K562 (cell line): ENCODE data around the gene FBXO4. TPM values are rescaled to one million over a fixed set of nuclear protein-coding genes. Genes with fewer than 3 reads are reported as not detected.

Source experiments
- BRCA1 ChIP-seq, 2 experiments: fragments of 450-650 bp in 1 of 2; sonication (generic) in 1 of 2; formaldehyde crosslinking in 1 of 2; IDR thresholded peaks; 2 replicates each; pipeline versions ENCODE4 v1.5.0 to v1.6.1; 2017 to 2020; ENCODE audit warnings: mild to moderate bottlenecking in 1 of 2, missing genetic modification reagents in 1 of 2
- CTBP1 ChIP-seq: fragments of 450-650 bp; IDR thresholded peaks from 2 replicates; pipeline ENCODE4 v1.6.1; 2016; ENCODE audit warnings: borderline replicate concordance
- ELF1 ChIP-seq: fragments of 200-800 bp; sonication (Bioruptor generic); IDR thresholded peaks from 2 replicates; pipeline ENCODE4 v1.6.1; 2016; ENCODE audit warnings: missing genetic modification characterization, missing compliant biosample characterization
- GTF2B ChIP-seq: IDR thresholded peaks from 2 replicates; pipeline ENCODE4 v1.6.1; 2011; ENCODE audit not compliant: insufficient read length; ENCODE audit errors: extremely low read depth
- HCFC1 ChIP-seq: IDR thresholded peaks from 2 replicates; pipeline ENCODE4 v1.6.1; 2012; ENCODE audit warnings: low read depth, low read length, improper control_type of control experiment
- KHSRP ChIP-seq: fragments of 450-650 bp; IDR thresholded peaks from 2 replicates; pipeline ENCODE4 v1.6.1; 2017
- MAFF ChIP-seq: IDR thresholded peaks from 2 replicates; pipeline ENCODE4 v1.6.1; 2012; ENCODE audit warnings: low read length, improper control_type of control experiment
- PHF20 ChIP-seq: fragments of 450-650 bp; IDR thresholded peaks from 2 replicates; pipeline ENCODE4 v1.6.1; 2018; ENCODE audit not compliant: partially characterized antibody
- RB1 ChIP-seq: fragments of 450-650 bp; IDR thresholded peaks from 2 replicates; pipeline ENCODE4 v1.6.1; 2017; ENCODE audit warnings: low read depth, mild to moderate bottlenecking
- TCFL5 ChIP-seq: fragments of 250-450 bp; sonication (Bioruptor Pico); conservative IDR thresholded peaks from 2 replicates; pipeline ENCODE4 v1.6.1; 2021; ENCODE audit warnings: mild to moderate bottlenecking, moderate library complexity, matching md5 sums
- ZNF232 ChIP-seq: sonication (generic); formaldehyde crosslinking; IDR thresholded peaks from 2 replicates; pipeline ENCODE4 v1.8.0; 2022; ENCODE audit warnings: mild to moderate bottlenecking, missing genetic modification reagents
- ZNF384 ChIP-seq: IDR thresholded peaks from 2 replicates; pipeline ENCODE4 v1.6.1; 2012; ENCODE audit warnings: low read depth, low read length, improper control_type of control experiment
- ZNF609 ChIP-seq: sonication (generic); formaldehyde crosslinking; IDR thresholded peaks from 2 replicates; pipeline ENCODE4 v1.8.1; 2023; ENCODE audit warnings: missing genetic modification reagents, mild to moderate bottlenecking, borderline replicate concordance
- polyA plus RNA-seq, 8 experiments: library from polyadenylated mRNA; depleted of rRNA in 4 of 8; stranded (reverse) in 5 of 8; unstranded in 3 of 8; fragments of >200 nt; fragmentation: Nextera tagmentation in 2 of 8; fragmentation: Illumina TruSeq in 1 of 8; extraction: Ambion mirVana in 2 of 8; extraction: Trizol in 1 of 8; gene quantifications; 2 replicates each; pipeline versions ENCODE4 v1.2.1 to v1.2.3, GENCODE V29; 2011 to 2014; ENCODE audit warnings: inconsistent platforms in 1 of 8, missing spikeins in 1 of 8
- total RNA-seq, 7 experiments: library from RNA; depleted of rRNA in 6 of 7; stranded (reverse); fragments of >200 nt in 6 of 7; fragmentation: Illumina TruSeq in 2 of 7; extraction: Trizol in 2 of 7; gene quantifications; 2 replicates each; pipeline versions ENCODE4 v1.2.1 to v1.2.3, GENCODE V29; 2011 to 2021; ENCODE audit warnings: low replicate concordance in 1 of 7
- TF ChIP-seq, protein P1 (sequence below): sonication (generic); formaldehyde crosslinking; IDR thresholded peaks from 2 replicates; pipeline ENCODE4 v1.8.0; 2023; ENCODE audit warnings: mild to moderate bottlenecking, missing genetic modification reagents
- TF ChIP-seq, protein P2 (sequence below): fragments of 250-450 bp; sonication (Bioruptor Pico); IDR thresholded peaks from 2 replicates; pipeline ENCODE4 v1.4.0; 2020; ENCODE audit warnings: mild to moderate bottlenecking, moderate library complexity
- TF ChIP-seq, protein P3 (sequence below): sonication (generic); formaldehyde crosslinking; IDR thresholded peaks from 2 replicates; pipeline ENCODE4 v1.8.1; 2023; ENCODE audit warnings: mild to moderate bottlenecking, missing genetic modification reagents

Gene FBXO4
- total and polyA plus RNA-seq, 9 of the 15 experiments (the other 6 are each of a cell fraction or from before 2014, with no cell fraction given), result 5.9 to 33.4 (median 19.6) TPM

DNA sequence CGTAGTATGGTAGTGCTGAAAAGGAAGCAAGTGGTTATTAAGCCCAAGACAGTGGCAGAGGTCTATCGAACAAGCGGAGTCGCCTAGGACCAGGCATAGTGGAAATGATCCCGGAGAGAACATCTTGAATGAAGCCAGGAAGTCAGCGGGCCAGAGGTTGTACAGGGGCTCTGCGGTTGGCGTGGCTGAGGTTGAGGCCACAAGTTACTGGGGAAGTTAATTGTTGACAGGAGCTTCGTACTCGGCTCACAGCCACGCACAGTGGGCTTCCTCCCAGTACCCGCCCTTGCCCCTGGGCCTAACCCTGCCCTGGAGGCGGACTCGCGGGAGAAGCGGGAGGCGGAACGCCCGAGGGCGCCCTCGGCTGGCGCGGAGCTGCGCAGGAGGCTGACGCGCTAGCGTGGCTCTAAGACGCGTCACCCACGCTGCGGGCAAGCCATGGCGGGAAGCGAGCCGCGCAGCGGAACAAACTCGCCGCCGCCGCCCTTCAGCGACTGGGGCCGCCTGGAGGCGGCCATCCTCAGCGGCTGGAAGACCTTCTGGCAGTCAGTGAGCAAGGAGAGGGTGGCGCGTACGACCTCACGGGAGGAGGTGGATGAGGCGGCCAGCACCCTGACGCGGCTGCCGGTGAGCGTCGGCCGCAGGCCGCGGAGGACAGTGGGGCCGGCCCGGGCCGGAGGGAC, at the start of gene FBXO4 (continued):
- TF ChIP-seq GTF2B (no peak), TCFL5 (CRISPR knock-in tag) (no peak), ZNF232 (CRISPR knock-in tag) (no peak), PHF20 (peak; percentile 92), CTBP1 (peak; percentile 96), ZNF384 (0 out of 2 replicates have a peak, but pooled peaks have one; percentile 22), ZNF609 (CRISPR knock-in tag) (peak; percentile 63; the same call in 1 of the 2 replicates), KHSRP (no peak), BRCA1 (IDR thresholded peaks at IDR 0.05) (no peak), BRCA1 (CRISPR knock-in tag; IDR thresholded peaks at IDR 0.05) (no peak), ELF1 (tag) (peak; percentile 79), HCFC1 (peak; percentile 69), RB1 (peak; percentile 99), MAFF (no peak)
- TF ChIP-seq, protein P1, sequence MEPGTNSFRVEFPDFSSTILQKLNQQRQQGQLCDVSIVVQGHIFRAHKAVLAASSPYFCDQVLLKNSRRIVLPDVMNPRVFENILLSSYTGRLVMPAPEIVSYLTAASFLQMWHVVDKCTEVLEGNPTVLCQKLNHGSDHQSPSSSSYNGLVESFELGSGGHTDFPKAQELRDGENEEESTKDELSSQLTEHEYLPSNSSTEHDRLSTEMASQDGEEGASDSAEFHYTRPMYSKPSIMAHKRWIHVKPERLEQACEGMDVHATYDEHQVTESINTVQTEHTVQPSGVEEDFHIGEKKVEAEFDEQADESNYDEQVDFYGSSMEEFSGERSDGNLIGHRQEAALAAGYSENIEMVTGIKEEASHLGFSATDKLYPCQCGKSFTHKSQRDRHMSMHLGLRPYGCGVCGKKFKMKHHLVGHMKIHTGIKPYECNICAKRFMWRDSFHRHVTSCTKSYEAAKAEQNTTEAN (CRISPR knock-in tag), result no peak
- TF ChIP-seq, protein P2, sequence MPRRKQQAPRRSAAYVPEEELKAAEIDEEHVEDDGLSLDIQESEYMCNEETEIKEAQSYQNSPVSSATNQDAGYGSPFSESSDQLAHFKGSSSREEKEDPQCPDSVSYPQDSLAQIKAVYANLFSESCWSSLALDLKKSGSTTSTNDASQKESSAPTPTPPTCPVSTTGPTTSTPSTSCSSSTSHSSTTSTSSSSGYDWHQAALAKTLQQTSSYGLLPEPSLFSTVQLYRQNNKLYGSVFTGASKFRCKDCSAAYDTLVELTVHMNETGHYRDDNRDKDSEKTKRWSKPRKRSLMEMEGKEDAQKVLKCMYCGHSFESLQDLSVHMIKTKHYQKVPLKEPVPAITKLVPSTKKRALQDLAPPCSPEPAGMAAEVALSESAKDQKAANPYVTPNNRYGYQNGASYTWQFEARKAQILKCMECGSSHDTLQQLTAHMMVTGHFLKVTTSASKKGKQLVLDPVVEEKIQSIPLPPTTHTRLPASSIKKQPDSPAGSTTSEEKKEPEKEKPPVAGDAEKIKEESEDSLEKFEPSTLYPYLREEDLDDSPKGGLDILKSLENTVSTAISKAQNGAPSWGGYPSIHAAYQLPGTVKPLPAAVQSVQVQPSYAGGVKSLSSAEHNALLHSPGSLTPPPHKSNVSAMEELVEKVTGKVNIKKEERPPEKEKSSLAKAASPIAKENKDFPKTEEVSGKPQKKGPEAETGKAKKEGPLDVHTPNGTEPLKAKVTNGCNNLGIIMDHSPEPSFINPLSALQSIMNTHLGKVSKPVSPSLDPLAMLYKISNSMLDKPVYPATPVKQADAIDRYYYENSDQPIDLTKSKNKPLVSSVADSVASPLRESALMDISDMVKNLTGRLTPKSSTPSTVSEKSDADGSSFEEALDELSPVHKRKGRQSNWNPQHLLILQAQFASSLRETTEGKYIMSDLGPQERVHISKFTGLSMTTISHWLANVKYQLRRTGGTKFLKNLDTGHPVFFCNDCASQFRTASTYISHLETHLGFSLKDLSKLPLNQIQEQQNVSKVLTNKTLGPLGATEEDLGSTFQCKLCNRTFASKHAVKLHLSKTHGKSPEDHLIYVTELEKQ (CRISPR knock-in tag), result no peak
- TF ChIP-seq, protein P3, sequence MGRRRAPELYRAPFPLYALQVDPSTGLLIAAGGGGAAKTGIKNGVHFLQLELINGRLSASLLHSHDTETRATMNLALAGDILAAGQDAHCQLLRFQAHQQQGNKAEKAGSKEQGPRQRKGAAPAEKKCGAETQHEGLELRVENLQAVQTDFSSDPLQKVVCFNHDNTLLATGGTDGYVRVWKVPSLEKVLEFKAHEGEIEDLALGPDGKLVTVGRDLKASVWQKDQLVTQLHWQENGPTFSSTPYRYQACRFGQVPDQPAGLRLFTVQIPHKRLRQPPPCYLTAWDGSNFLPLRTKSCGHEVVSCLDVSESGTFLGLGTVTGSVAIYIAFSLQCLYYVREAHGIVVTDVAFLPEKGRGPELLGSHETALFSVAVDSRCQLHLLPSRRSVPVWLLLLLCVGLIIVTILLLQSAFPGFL (CRISPR knock-in tag), result no peak
